HepG2 (cell line): ENCODE data around the gene ENGASE. TPM values are rescaled to one million over a fixed set of nuclear protein-coding genes. Genes with fewer than 3 reads are reported as not detected.

ENCODE experiments used
- DMTF1 ChIP-seq: sonication (generic); formaldehyde crosslinking; IDR thresholded peaks from 2 replicates; pipeline ENCODE4 v1.4.0; 2020; ENCODE audit warnings: mild to moderate bottlenecking, missing genetic modification reagents
- GMEB2 ChIP-seq: IDR thresholded peaks from 2 replicates; pipeline ENCODE4 v1.6.1; 2016; ENCODE audit warnings: missing biosample characterization, missing genetic modification reagents, low read depth
- MAZ ChIP-seq, 2 experiments: sonication (generic) in 1 of 2; formaldehyde crosslinking in 1 of 2; IDR thresholded peaks; 2 replicates each; pipeline versions ENCODE4 v1.5.0 to v1.6.1; 2012 to 2020; ENCODE audit warnings: low read depth in 2 of 2, mild to moderate bottlenecking in 2 of 2, borderline replicate concordance in 1 of 2, improper control_type of control experiment in 1 of 2, low read length in 1 of 2, missing genetic modification reagents in 1 of 2, moderate library complexity in 1 of 2
- MEIS1 ChIP-seq: sonication (generic); formaldehyde crosslinking; IDR thresholded peaks from 2 replicates; pipeline ENCODE4 v1.9.0; 2021; ENCODE audit warnings: mild to moderate bottlenecking, missing genetic modification reagents, moderate library complexity, borderline replicate concordance
- MTA1 ChIP-seq: sonication (generic); formaldehyde crosslinking; IDR thresholded peaks from 2 replicates; pipeline ENCODE4 v1.4.0; 2020; ENCODE audit warnings: missing genetic modification reagents, mild to moderate bottlenecking, borderline replicate concordance
- NFRKB ChIP-seq: fragments of 450-650 bp; IDR thresholded peaks from 2 replicates; pipeline ENCODE4 v1.6.1; 2017
- NFYB ChIP-seq: sonication (generic); formaldehyde crosslinking; IDR thresholded peaks from 2 replicates; pipeline ENCODE4 v1.4.0; 2020; ENCODE audit warnings: missing genetic modification reagents
- PHF8 ChIP-seq: sonication (generic); formaldehyde crosslinking; IDR thresholded peaks from 2 replicates; pipeline ENCODE4 v1.5.0; 2020; ENCODE audit warnings: missing genetic modification reagents
- REPIN1 ChIP-seq: sonication (generic); formaldehyde crosslinking; IDR thresholded peaks from 2 replicates; pipeline ENCODE4 v1.8.0; 2022; ENCODE audit warnings: missing genetic modification reagents, low read depth, mild to moderate bottlenecking, borderline replicate concordance
- TEAD3 ChIP-seq: optimal IDR thresholded peaks from 2 replicates; pipeline ENCODE3; 2016; ENCODE audit warnings: borderline replicate concordance
- TSC22D2 ChIP-seq: sonication (generic); formaldehyde crosslinking; IDR thresholded peaks from 2 replicates; pipeline ENCODE4 v1.5.1; 2020; ENCODE audit warnings: missing genetic modification reagents, mild to moderate bottlenecking, borderline replicate concordance
- ZBTB38 ChIP-seq: sonication (generic); formaldehyde crosslinking; IDR thresholded peaks from 2 replicates; pipeline ENCODE4 v1.5.1; 2020; ENCODE audit warnings: mild to moderate bottlenecking, missing genetic modification reagents
- ZBTB7B ChIP-seq: sonication (generic); formaldehyde crosslinking; IDR thresholded peaks from 2 replicates; pipeline ENCODE4 v1.4.0; 2020; ENCODE audit warnings: missing genetic modification reagents
- ZEB1 ChIP-seq: IDR thresholded peaks from 2 replicates; pipeline ENCODE4 v1.6.1; 2012; ENCODE audit warnings: mild to moderate bottlenecking, low read depth, inconsistent platforms; ENCODE audit not compliant: insufficient replicate concordance
- ZFP82 ChIP-seq: sonication (generic); formaldehyde crosslinking; IDR thresholded peaks from 2 replicates; pipeline ENCODE4 v1.5.1; 2020; ENCODE audit warnings: mild to moderate bottlenecking, missing genetic modification reagents, borderline replicate concordance
- ZNF234 ChIP-seq: sonication (generic); formaldehyde crosslinking; conservative IDR thresholded peaks from 2 replicates; pipeline ENCODE4 v1.5.1; 2020; ENCODE audit warnings: mild to moderate bottlenecking, missing genetic modification reagents
- ZNF280D ChIP-seq: sonication (generic); formaldehyde crosslinking; IDR thresholded peaks from 2 replicates; pipeline ENCODE4 v1.5.1; 2020; ENCODE audit warnings: mild to moderate bottlenecking, missing genetic modification reagents
- ZNF501 ChIP-seq: sonication (generic); formaldehyde crosslinking; IDR thresholded peaks from 2 replicates; pipeline ENCODE4 v1.5.1; 2020; ENCODE audit warnings: mild to moderate bottlenecking, moderate library complexity, missing genetic modification reagents
- ZNF563 ChIP-seq: sonication (generic); formaldehyde crosslinking; IDR thresholded peaks from 2 replicates; pipeline ENCODE4 v1.8.0; 2022; ENCODE audit warnings: mild to moderate bottlenecking, moderate library complexity, missing genetic modification reagents
- ZNF580 ChIP-seq: IDR thresholded peaks from 2 replicates; pipeline ENCODE4 v1.6.1; 2016; ENCODE audit warnings: low read depth, borderline replicate concordance
- ZNF790 ChIP-seq: sonication (generic); formaldehyde crosslinking; IDR thresholded peaks from 2 replicates; pipeline ENCODE4 v1.8.0; 2022; ENCODE audit warnings: missing genetic modification reagents, mild to moderate bottlenecking, borderline replicate concordance
- ZSCAN25 ChIP-seq: sonication (generic); formaldehyde crosslinking; IDR thresholded peaks from 2 replicates; pipeline ENCODE4 v1.8.0; 2022; ENCODE audit warnings: mild to moderate bottlenecking, missing genetic modification reagents
- polyA plus RNA-seq, 8 experiments: library from polyadenylated mRNA; depleted of rRNA in 3 of 8; stranded (reverse) in 7 of 8; unstranded in 1 of 8; fragments of >200 nt; fragmentation: Illumina TruSeq in 4 of 8; extraction: Trizol in 4 of 8; gene quantifications; 2 replicates each; pipeline versions ENCODE4 v1.2.1 to v1.2.3, GENCODE V29; 2011 to 2016; ENCODE audit warnings: low read depth in 4 of 8, missing spikeins in 1 of 8, mixed read lengths in 1 of 8; ENCODE audit not compliant: insufficient read depth in 1 of 8
- total RNA-seq, 5 experiments: library from RNA; depleted of rRNA; stranded (reverse); fragments of >200 nt; fragmentation: Illumina TruSeq; extraction: Trizol; gene quantifications; 2 replicates each; pipeline ENCODE4 v1.2.3, GENCODE V29; 2016; ENCODE audit warnings: low read depth in 1 of 5

Gene ENGASE
- total and polyA plus RNA-seq, 2 of the 13 experiments (the other 11 are each of a cell fraction or from before 2014, with no cell fraction given), result 10.6 to 18.1 TPM

GRCh38 chr17:79074649-79075445 is at the start of gene ENGASE (continued):
- TF ChIP-seq NFYB (CRISPR knock-in tag) (peak; percentile 79), ZEB1 (no peak), GMEB2 (CRISPR knock-in tag) (peak; percentile 48; the same call in 1 of the 2 replicates), TEAD3 (CRISPR knock-in tag) (peak; percentile 14), NFRKB (no peak), DMTF1 (CRISPR knock-in tag) (no peak), ZNF234 (CRISPR knock-in tag) (no peak), MAZ (IDR thresholded peaks at IDR 0.05; ENCODE audit: borderline replicate concordance, low read depth, low read length) (0 out of 2 replicates have a peak, but pooled peaks have one; percentile 5), MAZ (CRISPR knock-in tag; IDR thresholded peaks at IDR 0.05; ENCODE audit: low read depth) (peak; percentile 71), TSC22D2 (CRISPR knock-in tag) (0 out of 2 replicates have a peak, but pooled peaks have one; percentile 27), ZSCAN25 (peak; percentile 50; the same call in 1 of the 2 replicates), REPIN1 (no peak), ZFP82 (CRISPR knock-in tag) (no peak), MTA1 (CRISPR knock-in tag) (peak; percentile 29; the same call in 1 of the 2 replicates), PHF8 (CRISPR knock-in tag) (peak; percentile 75), ZNF280D (CRISPR knock-in tag) (no peak), ZNF580 (CRISPR knock-in tag) (no peak; the same call in 1 of the 2 replicates), ZBTB38 (peak; percentile 37; the same call in 1 of the 2 replicates), MEIS1 (CRISPR knock-in tag) (0 out of 2 replicates have a peak, but pooled peaks have one; percentile 43), ZNF790 (CRISPR knock-in tag) (no peak), ZNF563 (CRISPR knock-in tag) (peak; percentile 88), ZBTB7B (CRISPR knock-in tag) (no peak), ZNF501 (CRISPR knock-in tag) (no peak)
